NB4 (cell line): Measurements from ENCODE around the gene PPP1R12B.

Source experiments
- CTCF ChIP-seq: IDR thresholded peaks from one replicate; pipeline ENCODE4 v1.5.1; 2012; ENCODE audit warnings: low read depth, low read length
- MAX ChIP-seq: IDR thresholded peaks from 2 replicates; pipeline ENCODE4 v1.6.1; 2011; ENCODE audit warnings: low read depth, low read length

DNA sequence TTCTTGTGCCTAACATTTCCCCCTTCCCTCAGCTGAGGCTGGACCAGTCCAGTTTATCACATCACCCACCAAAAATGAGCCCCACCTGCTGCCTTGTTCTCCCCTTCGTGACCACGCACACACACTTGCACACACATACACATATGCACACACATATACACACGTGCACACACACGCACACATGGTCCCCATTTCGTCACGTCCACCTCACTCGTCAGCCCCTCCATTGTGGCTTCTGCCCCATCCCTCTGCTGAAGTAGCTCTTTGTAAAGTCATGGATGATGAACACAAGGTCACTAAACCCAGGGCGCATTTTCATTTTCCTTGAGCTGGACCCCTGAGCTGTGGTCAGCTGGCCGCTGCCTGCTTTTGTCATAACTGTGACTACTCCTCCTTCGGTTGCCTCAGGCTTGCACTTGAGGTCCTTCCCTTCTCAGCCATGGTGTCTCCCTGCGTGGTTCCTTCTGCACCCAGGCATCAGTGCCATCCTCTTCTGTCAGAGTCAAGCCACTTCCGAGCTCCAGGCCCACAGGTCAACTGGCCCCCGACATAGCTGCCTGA is 267.9 kb downstream of the PPP1R12B start:
- peak; percentile 84 for TF ChIP-seq MAX
- no peak for TF ChIP-seq CTCF
